Measurements from ENCODE around the gene PI4KA. TPM values are rescaled to one million over a fixed set of nuclear protein-coding genes. Genes with fewer than 3 reads are reported as not detected.
A peak's percentile ranks its signal among the peaks of the same experiment; 100 is the strongest.

The PI4KA gene
- total RNA-seq, 1 donor from 2014 or later, result 140 TPM

DNA sequence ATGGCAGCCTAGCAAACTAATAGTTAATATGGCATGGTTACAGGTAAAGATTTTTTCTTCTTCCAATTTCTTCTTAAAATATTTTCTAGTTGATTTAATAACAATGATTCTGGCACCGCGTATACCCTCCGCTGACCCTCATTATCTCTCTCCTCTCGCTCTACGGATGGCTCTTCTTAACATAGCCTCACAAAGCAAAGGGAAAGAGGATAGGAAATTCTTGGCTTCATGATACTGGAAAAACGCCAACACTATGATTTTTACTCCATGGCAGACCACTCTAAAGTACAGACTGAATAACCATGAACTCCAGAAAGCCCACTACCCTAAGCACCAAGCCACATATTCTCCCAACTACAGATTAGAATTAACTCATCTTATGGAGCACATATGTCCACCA is 6.1 kb downstream of the PI4KA start:
- Mint-ChIP-seq H3K4me3 (ENCODE audit: low read depth) (no peak overlapping the region), H3K27me3 (no peaks in the 10 kb centered on the region), H3K9me3 (ENCODE audit: low read depth) (no peaks in the 10 kb centered on the region), H3K36me3 (ENCODE audit: insufficient read depth) (no peaks in the 10 kb centered on the region), H3K4me1 (ENCODE audit: low read depth) (peaks cover 21% of the 10 kb centered on the region), H3K27ac (peak overlapping the region; percentile 12)
- TF ChIP-seq, protein P1, sequence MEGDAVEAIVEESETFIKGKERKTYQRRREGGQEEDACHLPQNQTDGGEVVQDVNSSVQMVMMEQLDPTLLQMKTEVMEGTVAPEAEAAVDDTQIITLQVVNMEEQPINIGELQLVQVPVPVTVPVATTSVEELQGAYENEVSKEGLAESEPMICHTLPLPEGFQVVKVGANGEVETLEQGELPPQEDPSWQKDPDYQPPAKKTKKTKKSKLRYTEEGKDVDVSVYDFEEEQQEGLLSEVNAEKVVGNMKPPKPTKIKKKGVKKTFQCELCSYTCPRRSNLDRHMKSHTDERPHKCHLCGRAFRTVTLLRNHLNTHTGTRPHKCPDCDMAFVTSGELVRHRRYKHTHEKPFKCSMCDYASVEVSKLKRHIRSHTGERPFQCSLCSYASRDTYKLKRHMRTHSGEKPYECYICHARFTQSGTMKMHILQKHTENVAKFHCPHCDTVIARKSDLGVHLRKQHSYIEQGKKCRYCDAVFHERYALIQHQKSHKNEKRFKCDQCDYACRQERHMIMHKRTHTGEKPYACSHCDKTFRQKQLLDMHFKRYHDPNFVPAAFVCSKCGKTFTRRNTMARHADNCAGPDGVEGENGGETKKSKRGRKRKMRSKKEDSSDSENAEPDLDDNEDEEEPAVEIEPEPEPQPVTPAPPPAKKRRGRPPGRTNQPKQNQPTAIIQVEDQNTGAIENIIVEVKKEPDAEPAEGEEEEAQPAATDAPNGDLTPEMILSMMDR (IDR thresholded peaks at IDR 0.05; ENCODE audit: unreplicated experiment), result no peak
- no peak for DNase-seq (ENCODE audit: low spot score, unreplicated experiment)

DNA sequence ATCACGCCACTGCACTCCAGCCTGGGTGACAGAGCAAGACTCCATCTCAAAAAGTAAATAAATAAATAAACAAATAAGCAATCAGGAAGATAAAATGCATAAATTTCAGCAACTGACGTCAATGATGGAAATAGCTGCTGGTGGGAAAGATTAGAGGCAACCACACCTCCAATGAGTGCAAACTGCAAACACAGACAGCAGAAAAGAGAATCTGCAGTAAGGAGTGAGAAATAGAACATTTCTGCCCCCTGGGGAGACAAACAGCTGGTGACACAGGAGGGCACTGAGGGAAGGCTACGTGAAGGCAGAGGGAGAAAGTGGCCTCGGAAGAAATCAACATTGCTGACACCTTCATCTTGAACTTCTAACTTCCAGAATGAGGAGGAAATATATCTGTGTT is 6.5 kb downstream of the PI4KA start:
- H3K4me3 Mint-ChIP-seq (ENCODE audit: low read depth), result no peak overlapping the region
- H3K36me3 Mint-ChIP-seq (ENCODE audit: insufficient read depth), result no peaks in the 10 kb centered on the region
- H3K9me3 Mint-ChIP-seq (ENCODE audit: low read depth), result no peaks in the 10 kb centered on the region
- no peak for DNase-seq (ENCODE audit: low spot score, unreplicated experiment)
- H3K27ac Mint-ChIP-seq, result no peak overlapping the region
- peaks cover 17% of the 10 kb centered on the region for H3K4me1 Mint-ChIP-seq (ENCODE audit: low read depth)
- TF ChIP-seq, protein P1 (IDR thresholded peaks at IDR 0.05; ENCODE audit: unreplicated experiment), result no peak
- H3K27me3 Mint-ChIP-seq, result no peaks in the 10 kb centered on the region

DNA sequence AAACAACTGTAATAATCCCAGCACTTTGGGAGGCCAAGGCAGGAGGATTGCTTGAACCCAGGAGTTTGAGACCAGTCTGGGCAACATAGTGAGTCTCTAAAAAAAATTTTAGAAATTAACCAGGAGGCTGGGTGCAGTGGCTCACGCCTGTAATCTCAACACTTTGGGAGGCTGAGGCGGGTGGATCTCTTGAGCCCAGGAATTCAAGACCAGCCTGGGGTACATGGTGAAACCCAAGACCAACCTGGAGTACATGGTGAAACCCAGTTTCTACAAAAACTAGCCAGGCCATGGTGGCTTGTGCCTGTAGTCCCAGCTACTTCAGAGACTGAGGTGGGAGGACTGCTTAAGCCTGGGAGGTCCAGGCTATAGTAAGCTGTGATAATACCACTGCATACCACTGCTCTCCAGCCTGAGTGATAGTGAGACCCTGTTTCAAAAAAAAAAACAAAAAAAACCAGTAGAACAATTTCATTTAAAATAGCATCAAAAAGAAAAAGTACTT is 11.2 kb downstream of the PI4KA start:
- H3K4me3 Mint-ChIP-seq (ENCODE audit: low read depth), result no peak overlapping the region
- peak overlapping the region; percentile 41 for H3K27ac Mint-ChIP-seq
- H3K27me3 Mint-ChIP-seq, result no peaks in the 10 kb centered on the region
- no peaks in the 10 kb centered on the region for H3K9me3 Mint-ChIP-seq (ENCODE audit: low read depth)
- no peaks in the 10 kb centered on the region for H3K36me3 Mint-ChIP-seq (ENCODE audit: insufficient read depth)
- TF ChIP-seq, protein P1 (IDR thresholded peaks at IDR 0.05; ENCODE audit: unreplicated experiment), result no peak
- peaks cover 26% of the 10 kb centered on the region for H3K4me1 Mint-ChIP-seq (ENCODE audit: low read depth)
- no peak for DNase-seq (ENCODE audit: low spot score, unreplicated experiment)

- H3K4me3 Mint-ChIP-seq (ENCODE audit: low read depth), result no peak overlapping the region
- DNase-seq (ENCODE audit: low spot score, unreplicated experiment), result no peak
- no peaks in the 10 kb centered on the region for H3K9me3 Mint-ChIP-seq (ENCODE audit: low read depth)
- TF ChIP-seq, protein P1 (IDR thresholded peaks at IDR 0.05; ENCODE audit: unreplicated experiment), result no peak
- peaks cover 37% of the 10 kb centered on the region for H3K4me1 Mint-ChIP-seq (ENCODE audit: low read depth)
- no peaks in the 10 kb centered on the region for H3K27me3 Mint-ChIP-seq
- H3K36me3 Mint-ChIP-seq (ENCODE audit: insufficient read depth), result no peaks in the 10 kb centered on the region
- no peak overlapping the region for H3K27ac Mint-ChIP-seq
Measured at GRCh38 chr22:20844055-20845037, 14.3 kb downstream of the PI4KA start.

DNA sequence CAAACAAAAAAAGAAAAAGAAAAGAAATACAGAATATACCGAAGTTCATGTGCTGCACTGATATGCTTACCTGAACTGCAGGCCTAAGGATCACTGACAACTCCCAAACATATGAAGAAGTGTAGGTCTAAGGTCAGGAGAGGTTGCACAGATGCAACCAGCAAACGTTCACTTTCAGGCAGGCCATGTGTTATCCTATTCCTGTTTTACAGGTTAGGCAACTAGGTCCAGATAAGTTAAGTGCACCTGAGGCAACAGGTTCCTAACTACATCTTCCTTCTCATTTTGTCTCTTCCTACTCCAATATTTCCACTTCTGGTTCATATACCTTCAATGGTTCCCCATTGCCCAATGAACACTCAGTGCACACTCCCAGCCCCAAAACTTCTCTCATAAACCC is 15.1 kb downstream of the PI4KA start:
- Mint-ChIP-seq H3K4me1 (ENCODE audit: low read depth) (peaks cover 37% of the 10 kb centered on the region), H3K36me3 (ENCODE audit: insufficient read depth) (no peaks in the 10 kb centered on the region)

More for the DNA sequence above, 15.1 kb downstream of the PI4KA start:
- Mint-ChIP-seq H3K4me3 (ENCODE audit: low read depth) (no peak overlapping the region), H3K27ac (peak overlapping the region; percentile 1), H3K27me3 (no peaks in the 10 kb centered on the region), H3K9me3 (ENCODE audit: low read depth) (no peaks in the 10 kb centered on the region)
- TF ChIP-seq, protein P1 (IDR thresholded peaks at IDR 0.05; ENCODE audit: unreplicated experiment), result no peak
- DNase-seq (ENCODE audit: low spot score, unreplicated experiment), result no peak

Measured in progenitor cell of endocrine pancreas (in vitro differentiated cells).